ENCODE data around the gene FAM107B.

Gene FAM107B

GRCh38 chr10:14578060-14578952 lies 196.4 kb downstream of the FAM107B start:
- DNase-seq (ENCODE audit: low read depth): no peak

GRCh38 chr10:14574885-14575284 lies 199.8 kb downstream of the FAM107B start:
- DNase-seq (ENCODE audit: low read depth): no peak

GRCh38 chr10:14574291-14574690 lies 200.4 kb downstream of the FAM107B start:
- no peak for DNase-seq (ENCODE audit: low read depth)

GRCh38 chr10:14573666-14574261 lies 200.9 kb downstream of the FAM107B start:
- DNase-seq (ENCODE audit: low read depth): no peak

- DNase-seq (ENCODE audit: low read depth): no peak
Observed at GRCh38 chr10:14572811-14573210, 201.9 kb downstream of the FAM107B start.

GRCh38 chr10:14571866-14572507 lies 202.7 kb downstream of the FAM107B start:
- DNase-seq (ENCODE audit: low read depth): peak; percentile 33

GRCh38 chr10:14570800-14571199 lies 203.9 kb downstream of the FAM107B start:
- DNase-seq (ENCODE audit: low read depth): no peak

- DNase-seq (ENCODE audit: low read depth): no peak
Observed at GRCh38 chr10:14569274-14570060, 205.2 kb downstream of the FAM107B start.

GRCh38 chr10:14567421-14567820 lies 207.3 kb downstream of the FAM107B start:
- DNase-seq (ENCODE audit: low read depth): no peak

GRCh38 chr10:14566498-14566897 lies 208.2 kb downstream of the FAM107B start:
- DNase-seq (ENCODE audit: low read depth): no peak

- DNase-seq (ENCODE audit: low read depth): no peak
Observed at GRCh38 chr10:14565199-14565598, 209.5 kb downstream of the FAM107B start.

- no peak for DNase-seq (ENCODE audit: low read depth)
Observed at GRCh38 chr10:14564268-14564744, 210.4 kb downstream of the FAM107B start.

GRCh38 chr10:14563359-14563940 lies 211.2 kb downstream of the FAM107B start:
- DNase-seq (ENCODE audit: low read depth): no peak

GRCh38 chr10:14563076-14563336 lies 211.7 kb downstream of the FAM107B start:
- no peak for DNase-seq (ENCODE audit: low read depth)

- DNase-seq (ENCODE audit: low read depth): no peak
Observed at GRCh38 chr10:14562218-14563075, 212.2 kb downstream of the FAM107B start.

- DNase-seq (ENCODE audit: low read depth): no peak
Observed at GRCh38 chr10:14560791-14561765, 213.6 kb downstream of the FAM107B start.

- no peak for DNase-seq (ENCODE audit: low read depth)
Observed at GRCh38 chr10:14560274-14560673, 214.4 kb downstream of the FAM107B start.

GRCh38 chr10:14558025-14558424 lies 216.7 kb downstream of the FAM107B start:
- no peak for DNase-seq (ENCODE audit: low read depth)

- no peak for DNase-seq (ENCODE audit: low read depth)
Observed at GRCh38 chr10:14557567-14557966, 217.1 kb downstream of the FAM107B start.
